CD4-positive, alpha-beta T cell treated with Interleukin-12 subunit alpha and Interleukin-12 subunit beta, for 1 hour (primary cell): ENCODE measurements around the gene SLC27A4.
A peak's percentile ranks its signal among the peaks of the same experiment; 100 is the strongest.
"Not testable (repeated sequence)": the region's sequence is repeated elsewhere in the genome, so short reads cannot be mapped to it uniquely, and the experiment has no call there.

ENCODE experiments used
- DNase-seq: peaks from one replicate; pipeline ENCODE4 v3.0.0-alpha.2; 2020

Gene SLC27A4

DNA sequence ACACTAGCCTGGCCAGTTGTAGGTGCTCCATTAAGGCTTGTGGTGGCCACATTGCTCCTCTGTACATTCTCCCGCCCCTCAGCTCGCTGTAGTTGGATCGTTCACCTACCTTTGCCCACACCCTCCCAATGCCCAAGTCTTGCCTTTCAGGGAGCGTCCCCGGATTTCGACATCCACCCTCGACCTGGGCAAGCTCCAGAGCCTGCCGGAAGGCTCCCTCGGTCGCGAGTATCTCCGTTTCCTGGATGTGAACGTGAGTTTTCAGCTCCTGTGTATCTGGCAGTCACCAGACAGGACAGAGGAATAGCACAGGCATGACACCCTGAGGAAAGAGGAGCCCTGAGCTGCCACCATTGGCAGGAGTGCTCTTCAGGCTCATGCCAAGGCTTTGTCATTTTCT, 14.7 kb upstream of the SLC27A4 start:
- no peak for DNase-seq

DNA sequence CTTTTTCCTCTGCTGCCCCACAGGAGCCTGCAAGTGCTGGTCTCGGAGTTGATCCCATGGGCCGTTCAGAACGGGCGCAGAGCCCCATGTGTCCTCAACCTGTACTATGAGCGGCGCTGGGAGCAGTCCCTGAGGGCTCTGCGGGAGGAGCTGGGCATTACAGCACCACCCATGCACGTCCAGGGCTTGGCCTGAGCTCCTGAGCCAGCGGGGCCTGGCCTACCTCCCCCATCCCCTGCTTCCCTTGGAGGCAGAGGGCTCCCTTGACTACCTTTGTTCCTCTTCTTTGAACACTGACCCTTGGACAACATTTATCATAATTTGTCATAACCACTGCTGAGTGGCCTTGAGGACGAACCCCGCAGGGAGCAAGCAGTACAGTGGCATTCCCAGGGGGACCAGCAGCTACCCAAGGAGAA, 6.9 kb upstream of the SLC27A4 start:
- DNase-seq, result no peak

GRCh38 chr9:128335161-128335560, 5.2 kb upstream of the SLC27A4 start:
- DNase-seq, result no peak

GRCh38 chr9:128335914-128336313, 4.4 kb upstream of the SLC27A4 start:
- DNase-seq, result no peak

GRCh38 chr9:128337936-128338335, 2.4 kb upstream of the SLC27A4 start:
- no peak for DNase-seq

- DNase-seq, result not testable (repeated sequence)
These were observed 1.3 kb upstream of the SLC27A4 start for GRCh38 chr9:128338852-128339614.

GRCh38 chr9:128340691-128341434, 536 bp downstream of the SLC27A4 start:
- no peak for DNase-seq

DNA sequence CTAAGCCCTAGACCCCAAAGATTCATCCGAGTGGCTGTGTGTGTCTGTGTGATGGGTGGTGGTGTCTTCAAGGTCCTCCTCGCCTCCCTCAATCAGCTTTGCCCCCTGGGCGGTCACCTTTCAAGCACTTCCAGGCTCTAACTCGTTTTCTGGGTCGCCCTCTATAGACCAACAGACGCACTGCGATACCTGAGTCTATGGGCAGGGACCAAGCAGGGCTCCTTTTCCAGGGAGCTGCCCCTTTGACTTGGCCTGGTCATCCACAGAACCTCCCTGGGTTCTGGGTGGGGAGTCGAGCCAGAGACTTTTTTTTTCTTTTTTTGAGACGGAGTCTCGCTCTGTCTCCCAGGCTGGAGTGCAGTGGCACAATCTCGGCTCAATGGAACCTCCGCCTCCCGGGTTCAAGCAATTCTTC, 1.1 kb downstream of the SLC27A4 start:
- peak; percentile 76 for DNase-seq

DNA sequence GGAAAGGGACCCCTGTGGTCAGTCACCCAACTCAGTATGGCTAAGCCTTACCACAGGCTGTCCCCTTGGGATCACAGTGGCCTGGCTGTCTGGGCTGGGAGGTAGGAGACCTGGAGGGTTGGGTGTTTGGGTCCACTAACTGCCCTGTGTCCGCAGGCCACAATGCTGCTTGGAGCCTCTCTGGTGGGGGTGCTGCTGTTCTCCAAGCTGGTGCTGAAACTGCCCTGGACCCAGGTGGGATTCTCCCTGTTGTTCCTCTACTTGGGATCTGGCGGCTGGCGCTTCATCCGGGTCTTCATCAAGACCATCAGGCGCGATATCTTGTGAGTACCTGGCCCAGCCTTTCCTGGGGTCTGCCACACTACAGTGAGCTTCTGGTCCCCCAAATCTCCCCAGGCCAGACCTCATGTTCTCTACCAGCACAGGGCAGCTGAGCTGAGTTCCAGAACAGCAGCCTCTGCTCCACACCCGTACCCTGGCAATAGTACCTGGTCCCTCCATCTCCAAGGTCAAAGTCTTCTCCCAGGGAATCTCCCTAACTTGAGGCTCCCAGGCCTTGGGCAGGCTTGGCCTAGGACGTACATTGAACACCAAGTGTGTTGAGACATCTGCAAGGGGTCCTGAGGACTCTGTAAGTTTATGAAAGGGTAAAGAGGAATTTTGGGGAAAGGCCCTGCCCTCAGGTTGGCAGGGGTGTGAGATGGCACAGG, 2.8 kb downstream of the SLC27A4 start:
- DNase-seq, result no peak

- DNase-seq, result no peak
These were observed 3.5 kb downstream of the SLC27A4 start for GRCh38 chr9:128343855-128344254.

DNA sequence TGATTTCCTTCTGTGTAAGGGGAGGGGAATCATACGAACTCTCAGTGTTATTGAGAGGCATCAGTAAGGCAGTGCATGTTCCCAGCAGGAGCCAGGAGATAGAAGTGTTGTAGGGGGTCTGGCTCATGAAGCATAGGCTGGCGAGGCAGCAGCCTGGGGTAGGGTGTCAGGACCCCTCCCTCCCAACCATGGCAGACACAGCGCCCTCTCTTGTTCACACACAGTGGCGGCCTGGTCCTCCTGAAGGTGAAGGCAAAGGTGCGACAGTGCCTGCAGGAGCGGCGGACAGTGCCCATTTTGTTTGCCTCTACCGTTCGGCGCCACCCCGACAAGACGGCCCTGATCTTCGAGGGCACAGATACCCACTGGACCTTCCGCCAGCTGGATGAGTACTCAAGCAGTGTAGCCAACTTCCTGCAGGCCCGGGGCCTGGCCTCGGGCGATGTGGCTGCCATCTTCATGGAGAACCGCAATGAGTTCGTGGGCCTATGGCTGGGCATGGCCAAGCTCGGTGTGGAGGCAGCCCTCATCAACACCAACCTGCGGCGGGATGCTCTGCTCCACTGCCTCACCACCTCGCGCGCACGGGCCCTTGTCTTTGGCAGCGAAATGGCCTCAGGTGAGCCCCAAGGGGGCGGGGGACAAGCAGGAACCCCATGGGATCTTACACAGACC, 4.7 kb downstream of the SLC27A4 start:
- no peak for DNase-seq

GRCh38 chr9:128349125-128349524, 8.8 kb downstream of the SLC27A4 start:
- DNase-seq, result no peak

DNA sequence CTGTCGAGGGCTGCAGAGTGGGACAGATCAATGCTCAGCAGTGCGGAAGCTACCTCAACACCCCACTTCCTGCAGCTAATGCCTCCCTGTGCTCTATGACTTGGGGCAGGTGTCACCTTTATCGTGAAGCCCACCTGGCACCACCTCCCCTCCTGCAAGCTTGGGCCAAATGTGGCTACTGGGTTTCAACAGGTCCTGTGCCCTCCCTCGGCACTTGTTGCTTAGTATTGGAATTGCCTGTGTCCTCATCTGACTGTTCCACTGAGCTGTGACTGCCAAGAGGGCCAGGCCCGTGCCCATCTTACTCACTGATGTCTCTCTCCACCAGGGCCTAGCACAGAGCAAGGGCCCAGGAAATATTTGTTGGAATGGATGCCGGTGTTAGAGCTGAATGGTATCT, 9.4 kb downstream of the SLC27A4 start:
- no peak for DNase-seq

GRCh38 chr9:128355451-128355850, 15.1 kb downstream of the SLC27A4 start:
- no peak for DNase-seq

- DNase-seq, result no peak
These were observed 17.8 kb downstream of the SLC27A4 start for GRCh38 chr9:128358090-128358489.

- DNase-seq, result no peak
These were observed 18.5 kb downstream of the SLC27A4 start for GRCh38 chr9:128358861-128359260.

DNA sequence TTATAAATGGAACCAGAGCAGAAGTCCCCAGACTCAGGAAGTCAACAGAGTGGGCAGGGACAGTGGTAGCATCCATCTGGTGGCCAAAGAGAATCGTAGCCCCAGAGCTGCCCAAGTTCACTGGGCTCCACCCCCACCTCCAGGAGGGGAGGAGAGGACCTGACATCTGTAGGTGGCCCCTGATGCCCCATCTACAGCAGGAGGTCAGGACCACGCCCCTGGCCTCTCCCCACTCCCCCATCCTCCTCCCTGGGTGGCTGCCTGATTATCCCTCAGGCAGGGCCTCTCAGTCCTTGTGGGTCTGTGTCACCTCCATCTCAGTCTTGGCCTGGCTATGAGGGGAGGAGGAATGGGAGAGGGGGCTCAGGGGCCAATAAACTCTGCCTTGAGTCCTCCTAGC, 20.5 kb downstream of the SLC27A4 start:
- DNase-seq, result no peak

GRCh38 chr9:128361296-128361985, 21.1 kb downstream of the SLC27A4 start:
- DNase-seq, result no peak

DNA sequence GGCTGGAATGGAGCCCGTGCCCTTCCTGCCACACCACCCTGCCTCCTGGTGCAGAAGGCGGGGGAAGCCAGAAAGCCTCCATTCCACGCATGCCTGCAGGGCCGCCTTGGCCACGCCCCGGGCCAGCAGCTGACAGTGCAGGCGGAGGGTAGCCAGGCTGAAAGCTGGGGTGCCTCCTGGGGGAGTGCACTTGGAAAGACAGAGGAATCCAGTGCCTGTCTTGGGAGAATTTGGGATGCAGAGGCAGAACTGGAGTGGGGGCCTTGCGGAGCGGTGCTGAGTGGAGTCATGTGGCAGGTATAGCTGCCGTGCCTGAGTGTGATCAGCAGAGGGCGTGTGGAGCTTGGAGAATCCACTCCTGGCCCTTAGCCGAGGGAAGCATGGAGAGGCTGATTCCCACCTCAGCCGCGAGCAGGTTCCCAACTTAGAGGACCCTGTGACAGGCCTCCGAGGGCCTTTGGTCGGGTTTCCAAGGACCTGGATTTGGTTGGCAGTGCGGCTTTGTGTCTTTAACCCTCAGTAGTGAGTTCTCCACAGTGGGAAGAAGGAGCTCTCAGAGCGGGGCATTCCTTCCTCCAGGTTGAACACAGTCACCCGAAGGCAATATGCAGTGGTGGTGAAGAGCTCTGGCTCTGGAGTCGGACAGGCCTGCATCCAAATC, 21.8 kb downstream of the SLC27A4 start:
- DNase-seq, result peak; percentile 68

- no peak for DNase-seq
These were observed 22.4 kb downstream of the SLC27A4 start for GRCh38 chr9:128362774-128363173.

DNA sequence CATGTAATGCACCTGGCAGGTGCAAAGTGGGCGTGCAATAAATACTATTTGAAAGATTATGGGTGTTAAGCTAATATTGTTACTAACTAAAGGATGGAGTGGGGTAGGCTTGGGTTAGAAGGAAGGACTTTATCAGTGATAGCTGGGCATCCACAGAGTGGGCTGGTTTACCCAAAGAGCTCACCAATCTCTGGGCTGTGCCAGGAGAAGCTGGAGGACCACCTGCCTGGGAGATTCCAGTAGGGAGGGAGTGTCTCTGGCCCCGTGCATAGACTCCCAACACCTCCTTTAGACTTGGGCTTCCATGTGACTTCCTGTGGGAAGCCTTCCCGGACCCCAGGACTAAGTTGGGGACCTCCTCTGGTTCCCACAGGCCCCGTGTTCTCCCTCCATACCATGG, 25.2 kb downstream of the SLC27A4 start:
- no peak for DNase-seq
